Measurements from ENCODE around the gene ATP8A2. TPM values are rescaled to one million over a fixed set of nuclear protein-coding genes. Genes with fewer than 3 reads are reported as not detected.

Gene ATP8A2
- total and polyA plus RNA-seq, 2 of the 8 experiments (the other 6 are each of a cell fraction or from before 2014, with no cell fraction given): 2.4 to 8.3 TPM

DNA sequence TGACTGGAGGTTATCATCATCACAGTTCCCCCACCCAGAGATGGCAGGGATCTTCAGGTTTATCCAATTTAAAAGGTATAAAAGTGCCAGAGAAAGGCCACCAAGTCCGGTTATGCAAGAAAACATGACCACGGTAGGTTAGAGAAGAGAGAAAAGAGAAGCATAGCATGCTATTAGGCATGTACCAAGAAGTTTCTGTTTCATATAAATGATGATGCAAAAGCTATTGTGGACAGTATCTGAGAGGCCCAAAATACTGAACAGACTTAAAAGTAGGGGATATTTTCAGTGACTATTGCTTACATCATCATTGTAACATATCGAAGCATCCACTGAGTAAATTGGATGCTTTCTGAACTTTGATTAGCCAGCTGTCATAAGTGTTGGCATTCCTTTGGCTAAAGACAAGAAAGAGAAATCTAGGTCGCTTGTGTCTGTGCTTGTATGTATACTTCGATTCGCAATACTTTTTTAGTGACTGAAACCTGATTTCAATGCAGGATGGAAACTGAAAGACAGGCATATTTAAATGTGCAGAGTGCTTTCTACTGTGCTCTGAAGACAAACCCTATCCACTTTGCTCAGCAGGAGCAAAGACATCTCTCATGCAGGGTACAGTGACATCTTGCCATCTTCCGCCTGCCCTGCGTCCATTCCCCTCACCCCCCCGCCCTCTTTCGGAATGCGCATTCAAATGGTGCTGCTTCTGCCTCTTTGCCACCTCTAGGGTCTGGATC lies 499.8 kb downstream of the ATP8A2 start:
- H2BK15ac ChIP-seq (ENCODE audit: low read length): no peak overlapping the region
- no peak overlapping the region for H3K23ac ChIP-seq (ENCODE audit: insufficient read length)
- no peak overlapping the region for H2BK120ac ChIP-seq (replicated peaks; ENCODE audit: low read depth, low read length)
- H3K14ac ChIP-seq (ENCODE audit: insufficient read length): no peak overlapping the region
- H3K18ac ChIP-seq (ENCODE audit: extremely low read depth, low read length): no peak overlapping the region
- H3K36me3 ChIP-seq (ENCODE audit: control insufficient read depth in 2 of 4, insufficient read depth in 4 of 4, low read length in 3 of 4): no peaks in the 10 kb centered on the region
- H3K79me1 ChIP-seq (ENCODE audit: low read depth, low read length): no peaks in the 10 kb centered on the region
- H2BK5ac ChIP-seq (ENCODE audit: low read depth, low read length): no peak overlapping the region
- peaks cover 0 to 17% (median under 1%) of the 10 kb centered on the region in 4 experiments; a peak in 3 of 7 replicates for H3K4me1 ChIP-seq (replicated peaks in 1 of 4; ENCODE audit: control insufficient read depth in 3 of 4, insufficient read depth in 4 of 4, low read length in 3 of 4)
- H4K20me1 ChIP-seq (replicated peaks in 1 of 2; ENCODE audit: control insufficient read depth in 1 of 2, insufficient read depth in 2 of 2, low read length in 2 of 2): no peaks in the 10 kb centered on the region
- H4K5ac ChIP-seq (ENCODE audit: insufficient read length, low read depth, low read length): no peak overlapping the region
- ChIA-PET POLR2A (ENCODE audit: partially characterized antibody) (interaction anchor here (1.4 to 1.9 kb wide), 2 partner anchors 8 to 15 kb away, joined by 3 to 5 read pairs; no protein-coding TSS in a partner anchor), CTCF (ENCODE audit: partially characterized antibody) (no interaction called here)
- no peak overlapping the region for H3K4ac ChIP-seq (replicated peaks; ENCODE audit: insufficient read length, low read depth, low read length)
- no peak overlapping the region for H3K4me2 ChIP-seq (ENCODE audit: insufficient read depth in 1 of 2, low read depth in 2 of 2, low read length in 2 of 2)
- H3K23me2 ChIP-seq (ENCODE audit: low read depth, low read length): no peaks in the 10 kb centered on the region
- FAIRE-seq (no peak), DNase-seq (ENCODE audit: low read depth in 1 of 2, low spot score in 2 of 2) (no peak)
- no peaks in the 10 kb centered on the region for H3K27me3 ChIP-seq (replicated peaks in 1 of 4; ENCODE audit: control insufficient read depth in 3 of 4, extremely low read depth in 1 of 4, insufficient read depth in 3 of 4, low read length in 3 of 4)
- no peak overlapping the region for H3K4me3 ChIP-seq (ENCODE audit: extremely low read depth in 1 of 4, insufficient read depth in 2 of 4, low read depth in 3 of 4, low read length in 4 of 4)
- H2AFZ ChIP-seq (ENCODE audit: low read length): no peak overlapping the region
- no peak overlapping the region for H2AK5ac ChIP-seq (ENCODE audit: low read depth, low read length)
- H3K9me3 ChIP-seq (ENCODE audit: insufficient read depth in 2 of 2, low read depth in 1 of 2, low read length in 1 of 2): no peaks in the 10 kb centered on the region
- H3K79me2 ChIP-seq (ENCODE audit: control insufficient read depth in 1 of 2, insufficient read depth in 2 of 2, low read length in 2 of 2): no peaks in the 10 kb centered on the region
- H4K91ac ChIP-seq (replicated peaks; ENCODE audit: insufficient read length, low read length): no peak overlapping the region
- H3K9ac ChIP-seq (replicated peaks in 1 of 4; ENCODE audit: extremely low read depth in 1 of 4, low read depth in 3 of 4, low read length in 3 of 4): no peak overlapping the region
- H2BK20ac ChIP-seq (ENCODE audit: low read length): no peak overlapping the region
- no peak overlapping the region for H2BK12ac ChIP-seq (ENCODE audit: low read depth, low read length)
- no peak overlapping the region for H3K56ac ChIP-seq (replicated peaks; ENCODE audit: insufficient read length, low read depth, low read length)
- 92% methylated on average over 11 of the region's 11 CpGs; no CpG with 5 or more reads in 1 of the 2 experiments for WGBS, 2 experiments (ENCODE audit: extremely low coverage in 1 of 2, insufficient coverage in 1 of 2, insufficient read length in 1 of 2, insufficient replicate concordance in 2 of 2, low coverage in 1 of 2, low lambda C conversion rate in 2 of 2, missing lambda C conversion rate in 1 of 2)
- no peak overlapping the region for H3K27ac ChIP-seq (ENCODE audit: low read depth, low read length)
- no peak overlapping the region for H4K8ac ChIP-seq (ENCODE audit: extremely low read depth, insufficient read depth, low read length)
- TF ChIP-seq MAX (IDR thresholded peaks at IDR 0.05) (no peak), YY1 (IDR thresholded peaks at IDR 0.05; ENCODE audit: low read depth, low read length) (no peak), RNF2 (IDR thresholded peaks at IDR 0.05; ENCODE audit: borderline replicate concordance, low read depth, low read length, missing control alignments, poor library complexity, severe bottlenecking) (no peak), CHD2 (IDR thresholded peaks at IDR 0.05; ENCODE audit: low read length) (no peak), SP1 (IDR thresholded peaks at IDR 0.05; ENCODE audit: low read depth, low read length) (no peak), HDAC6 (IDR thresholded peaks at IDR 0.05; ENCODE audit: low read depth, low read length) (no peak), POLR2A (IDR thresholded peaks at IDR 0.05; ENCODE audit: control extremely low read depth in 1 of 2, low read depth in 2 of 2, low read length in 2 of 2) (no peak), JUND (IDR thresholded peaks at IDR 0.05; ENCODE audit: low read length) (no peak), POU5F1 (IDR thresholded peaks at IDR 0.05; ENCODE audit: low read depth, low read length) (no peak)
- TF ChIP-seq, protein P1, sequence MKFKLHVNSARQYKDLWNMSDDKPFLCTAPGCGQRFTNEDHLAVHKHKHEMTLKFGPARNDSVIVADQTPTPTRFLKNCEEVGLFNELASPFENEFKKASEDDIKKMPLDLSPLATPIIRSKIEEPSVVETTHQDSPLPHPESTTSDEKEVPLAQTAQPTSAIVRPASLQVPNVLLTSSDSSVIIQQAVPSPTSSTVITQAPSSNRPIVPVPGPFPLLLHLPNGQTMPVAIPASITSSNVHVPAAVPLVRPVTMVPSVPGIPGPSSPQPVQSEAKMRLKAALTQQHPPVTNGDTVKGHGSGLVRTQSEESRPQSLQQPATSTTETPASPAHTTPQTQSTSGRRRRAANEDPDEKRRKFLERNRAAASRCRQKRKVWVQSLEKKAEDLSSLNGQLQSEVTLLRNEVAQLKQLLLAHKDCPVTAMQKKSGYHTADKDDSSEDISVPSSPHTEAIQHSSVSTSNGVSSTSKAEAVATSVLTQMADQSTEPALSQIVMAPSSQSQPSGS (IDR thresholded peaks at IDR 0.05; ENCODE audit: low read length): no peak
- TF ChIP-seq, protein P2, sequence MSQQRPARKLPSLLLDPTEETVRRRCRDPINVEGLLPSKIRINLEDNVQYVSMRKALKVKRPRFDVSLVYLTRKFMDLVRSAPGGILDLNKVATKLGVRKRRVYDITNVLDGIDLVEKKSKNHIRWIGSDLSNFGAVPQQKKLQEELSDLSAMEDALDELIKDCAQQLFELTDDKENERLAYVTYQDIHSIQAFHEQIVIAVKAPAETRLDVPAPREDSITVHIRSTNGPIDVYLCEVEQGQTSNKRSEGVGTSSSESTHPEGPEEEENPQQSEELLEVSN (IDR thresholded peaks at IDR 0.05): no peak

Measured in H1 (cell line).